Activated CD8-positive, alpha-beta T cell treated with anti-CD3 and anti-CD28 coated beads for 36 hours (primary cell): ENCODE measurements around the gene DTX3L. TPM values are rescaled to one million over a fixed set of nuclear protein-coding genes. Genes with fewer than 3 reads are reported as not detected.

Experiments
- ATAC-seq: fragments of 200-7000 bp; cut with Tn5 transposase; one replicate; pipeline ENCODE4 v1.10.0; 2021; ENCODE audit warnings: mild to moderate bottlenecking, moderate library complexity
- CTCF ChIA-PET: fragments of 350-600 bp; sonication (Branson Sonifier 250); formaldehyde crosslinking; loops from one replicate; lab custom pipeline; 2021; ENCODE audit warnings: antibody characterized with exemption; lab: Charles Lee
- POLR2A ChIA-PET: fragments of 350-600 bp; sonication (Branson Sonifier 250); formaldehyde crosslinking; loops from one replicate; lab custom pipeline; 2021; ENCODE audit warnings: antibody characterized with exemption; lab: Charles Lee
- DNase-seq: peaks from one replicate; pipeline ENCODE4 v3.0.0-alpha.2; 2020
- H3K27ac Mint-ChIP-seq: one replicate; pipeline ENCODE4 v1.8.0; 2021; ENCODE audit warnings: mild to moderate bottlenecking, mixed read lengths
- H3K27me3 Mint-ChIP-seq: one replicate; pipeline ENCODE4 v1.8.0; 2021; ENCODE audit warnings: mixed read lengths
- H3K36me3 Mint-ChIP-seq: one replicate; pipeline ENCODE4 v1.8.0; 2021; ENCODE audit warnings: low read depth, mixed read lengths
- H3K4me1 Mint-ChIP-seq: one replicate; pipeline ENCODE4 v1.8.0; 2021; ENCODE audit warnings: low read depth, mixed read lengths
- H3K4me3 Mint-ChIP-seq: one replicate; pipeline ENCODE4 v1.8.0; 2021; ENCODE audit warnings: mild to moderate bottlenecking, moderate library complexity, mixed read lengths
- H3K9me3 Mint-ChIP-seq: one replicate; pipeline ENCODE4 v1.8.0; 2021; ENCODE audit warnings: mixed read lengths
- intact Hi-C: fragments of 100-400 bp; cut with micrococcal nuclease; formaldehyde crosslinking; loops from one replicate; pipeline ENCODE4 v1.10.0; 2022
- total RNA-seq, 2 experiments: library from RNA; stranded (reverse); gene quantifications; one replicate each; pipeline ENCODE4 v1.2.3, GENCODE V29; 2021
- TF ChIP-seq, protein P1 (sequence below): fragments of 200-600 bp; IDR thresholded peaks from one replicate; pipeline ENCODE4 v1.8.0; 2022; ENCODE audit warnings: antibody characterized with exemption, mild to moderate bottlenecking

DTX3L gene
- total RNA-seq, 2 experiments from 2014 or later, result 22.1 to 25.9 TPM

DNA sequence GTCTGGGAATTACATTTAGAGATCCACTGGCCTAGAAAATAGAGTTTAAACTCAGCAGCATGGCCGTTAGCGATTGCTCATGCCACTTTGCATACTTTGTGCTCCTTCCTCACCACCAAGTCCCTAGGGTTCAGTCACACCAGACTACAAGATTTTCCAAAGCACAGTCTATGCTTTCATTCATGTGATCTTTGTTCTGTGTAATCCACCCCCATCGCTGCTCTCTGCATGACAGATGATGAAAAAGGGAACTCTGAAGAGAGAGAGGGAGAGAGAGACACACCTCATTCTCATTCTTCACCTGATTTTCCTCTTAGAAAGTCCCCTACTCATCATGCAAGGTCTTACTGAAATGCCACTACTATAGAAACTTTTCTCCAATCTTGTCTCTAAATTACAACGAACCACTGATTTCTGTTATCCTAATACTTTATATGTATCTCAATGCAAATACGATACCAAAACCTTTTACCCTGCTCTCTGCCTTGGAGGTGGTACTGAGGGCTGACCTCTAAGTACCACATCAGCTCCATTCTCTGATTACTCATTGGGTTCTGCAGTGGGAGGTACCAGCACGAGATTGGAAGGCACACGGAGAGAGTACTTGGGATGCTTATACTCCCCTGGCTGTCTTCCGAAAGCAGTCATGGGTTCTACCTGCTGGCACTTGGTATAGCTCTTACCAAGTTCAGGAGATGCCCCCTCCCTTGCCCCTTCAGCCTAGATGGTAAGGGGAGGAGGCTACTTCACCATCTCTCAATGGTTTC lies 12.2 kb downstream of the DTX3L start:
- ATAC-seq, result peak; percentile 76
- H3K27me3 Mint-ChIP-seq, result no peaks in the 10 kb centered on the region
- peaks cover 51% of the 10 kb centered on the region for H3K4me1 Mint-ChIP-seq
- TF ChIP-seq, protein P1, sequence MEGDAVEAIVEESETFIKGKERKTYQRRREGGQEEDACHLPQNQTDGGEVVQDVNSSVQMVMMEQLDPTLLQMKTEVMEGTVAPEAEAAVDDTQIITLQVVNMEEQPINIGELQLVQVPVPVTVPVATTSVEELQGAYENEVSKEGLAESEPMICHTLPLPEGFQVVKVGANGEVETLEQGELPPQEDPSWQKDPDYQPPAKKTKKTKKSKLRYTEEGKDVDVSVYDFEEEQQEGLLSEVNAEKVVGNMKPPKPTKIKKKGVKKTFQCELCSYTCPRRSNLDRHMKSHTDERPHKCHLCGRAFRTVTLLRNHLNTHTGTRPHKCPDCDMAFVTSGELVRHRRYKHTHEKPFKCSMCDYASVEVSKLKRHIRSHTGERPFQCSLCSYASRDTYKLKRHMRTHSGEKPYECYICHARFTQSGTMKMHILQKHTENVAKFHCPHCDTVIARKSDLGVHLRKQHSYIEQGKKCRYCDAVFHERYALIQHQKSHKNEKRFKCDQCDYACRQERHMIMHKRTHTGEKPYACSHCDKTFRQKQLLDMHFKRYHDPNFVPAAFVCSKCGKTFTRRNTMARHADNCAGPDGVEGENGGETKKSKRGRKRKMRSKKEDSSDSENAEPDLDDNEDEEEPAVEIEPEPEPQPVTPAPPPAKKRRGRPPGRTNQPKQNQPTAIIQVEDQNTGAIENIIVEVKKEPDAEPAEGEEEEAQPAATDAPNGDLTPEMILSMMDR, result no peak
- H3K27ac Mint-ChIP-seq, result peak overlapping the region; percentile 50
- peaks cover 27% of the 10 kb centered on the region for H3K36me3 Mint-ChIP-seq
- ChIA-PET POLR2A (interaction anchor here (1.1 to 4.5 kb wide), 3 partner anchors 9 to 14 kb away, joined by 3 to 33 read pairs (median 8); partner anchors contain the start of genes DTX3L and PARP9), CTCF (interaction anchor here (0.8 kb wide), 1 partner anchor 103 kb away, joined by 3 read pairs; no protein-coding TSS in a partner anchor)
- intact Hi-C loops, result loop anchor here (5.0 kb wide), 2 partner anchors 36 to 101 kb away; no protein-coding TSS in a partner anchor
- H3K9me3 Mint-ChIP-seq, result peaks cover 4% of the 10 kb centered on the region
- DNase-seq, result peak; percentile 61
- H3K4me3 Mint-ChIP-seq, result peak overlapping the region; percentile 0

DNA sequence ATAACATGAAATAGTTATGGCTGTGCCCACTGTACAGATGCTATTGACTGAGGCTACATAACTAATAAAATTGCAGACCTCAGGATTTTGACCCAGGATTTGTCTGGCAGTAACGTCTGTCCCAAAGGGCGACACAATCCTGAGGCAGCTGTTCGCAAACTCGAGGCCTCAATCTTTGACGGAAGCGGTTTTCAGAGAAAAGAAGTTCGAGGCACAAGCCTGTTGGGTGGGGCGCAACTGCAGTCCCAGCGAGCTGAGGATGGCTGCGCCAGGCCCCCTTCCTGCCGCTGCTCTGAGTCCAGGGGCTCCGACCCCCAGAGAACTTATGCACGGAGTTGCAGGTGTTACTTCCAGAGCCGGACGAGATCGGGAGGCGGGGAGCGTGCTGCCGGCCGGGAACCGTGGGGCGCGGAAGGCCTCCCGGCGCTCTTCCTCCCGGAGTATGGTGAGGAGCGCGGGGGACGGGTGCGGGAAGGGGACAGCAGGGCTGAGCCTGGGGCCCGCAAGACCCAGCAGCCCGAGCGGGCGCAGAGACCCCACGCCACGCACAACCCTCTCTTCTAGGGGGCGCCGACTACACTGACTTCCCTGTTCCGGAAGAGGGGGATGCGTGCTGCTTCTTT lies 13.4 kb downstream of the DTX3L start, which contains the start of gene PARP15:
TSS of gene PARP15 (plus strand) at position 242 of the 623 bp plus-strand sequence. CDS start at position 260, 18 bp downstream.
- Mint-ChIP-seq H3K36me3 (peaks cover 31% of the 10 kb centered on the region), H3K4me1 (peaks cover 48% of the 10 kb centered on the region)
- DNase-seq, result peak; percentile 66

DNA sequence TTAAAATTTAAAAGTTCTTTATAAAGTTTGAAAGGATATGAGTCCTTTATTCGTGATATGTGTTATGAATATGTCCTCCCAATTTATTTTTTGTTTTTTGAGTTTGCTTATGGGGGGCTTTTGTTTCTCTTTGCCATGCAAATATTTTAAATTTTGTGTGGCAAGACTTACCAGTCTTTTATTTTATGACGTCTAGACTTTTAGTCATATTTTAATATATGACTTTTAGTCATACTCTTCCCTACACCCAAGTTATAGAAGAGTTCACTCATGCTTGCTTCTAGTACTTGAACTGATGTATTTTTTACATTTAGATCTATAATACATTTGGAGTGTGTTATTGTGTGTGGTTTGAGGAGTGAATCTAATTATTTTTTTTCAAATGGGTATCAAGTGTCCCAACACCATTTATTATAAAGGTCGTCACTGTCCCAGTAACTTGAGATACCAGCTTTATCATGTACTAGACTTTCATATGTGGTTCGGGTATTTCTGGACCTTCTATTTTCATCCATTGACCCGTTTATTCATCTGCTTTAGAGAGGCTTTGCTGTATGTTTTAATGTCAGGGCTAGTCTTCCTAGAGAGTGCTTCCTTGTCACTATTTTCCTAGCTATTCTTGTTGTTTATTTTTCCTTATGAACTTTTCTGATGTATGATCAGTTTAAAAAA lies 14.1 kb downstream of the DTX3L start:
- no peak for DNase-seq
- Mint-ChIP-seq H3K27me3 (no peaks in the 10 kb centered on the region), H3K4me1 (peaks cover 42% of the 10 kb centered on the region), H3K36me3 (peaks cover 29% of the 10 kb centered on the region), H3K4me3 (peak overlapping the region; percentile 87), H3K9me3 (peaks cover 16% of the 10 kb centered on the region), H3K27ac (peak overlapping the region; percentile 99)
- intact Hi-C loops, result loop anchor here (5.0 kb wide), 2 partner anchors 34 to 99 kb away; no protein-coding TSS in a partner anchor
- ChIA-PET POLR2A (interaction anchor here (1.1 to 1.7 kb wide), 3 partner anchors 13 to 101 kb away, joined by 3 to 11 read pairs (median 3); partner anchors contain the start of genes DTX3L, KPNA1 and PARP9), CTCF (interaction anchor here (0.8 to 1.5 kb wide), 6 partner anchors 9 to 98 kb away, joined by 3 to 6 read pairs (median 4); no protein-coding TSS in a partner anchor)
- TF ChIP-seq, protein P1, result no peak
- ATAC-seq, result peak; percentile 10

More for the DNA sequence above, 13.4 kb downstream of the DTX3L start, which contains the start of gene PARP15:
- CTCF ChIA-PET, result no interaction called here
- peak within 1 kb of the TSS; percentile 87 for H3K4me3 Mint-ChIP-seq
- POLR2A ChIA-PET, result interaction anchor here (1.1 to 2.1 kb wide), 2 partner anchors 10 to 15 kb away, joined by 3 to 8 read pairs; no protein-coding TSS in a partner anchor
- peak within 1 kb of the TSS; percentile 99 for H3K27ac Mint-ChIP-seq
- H3K27me3 Mint-ChIP-seq, result no peaks in the 10 kb centered on the region
- intact Hi-C loops, result loop anchor here (5.0 kb wide), 2 partner anchors 35 to 100 kb away; no protein-coding TSS in a partner anchor
- ATAC-seq, result peak; percentile 41
- peaks cover 14% of the 10 kb centered on the region for H3K9me3 Mint-ChIP-seq
- TF ChIP-seq, protein P1, result no peak

DNA sequence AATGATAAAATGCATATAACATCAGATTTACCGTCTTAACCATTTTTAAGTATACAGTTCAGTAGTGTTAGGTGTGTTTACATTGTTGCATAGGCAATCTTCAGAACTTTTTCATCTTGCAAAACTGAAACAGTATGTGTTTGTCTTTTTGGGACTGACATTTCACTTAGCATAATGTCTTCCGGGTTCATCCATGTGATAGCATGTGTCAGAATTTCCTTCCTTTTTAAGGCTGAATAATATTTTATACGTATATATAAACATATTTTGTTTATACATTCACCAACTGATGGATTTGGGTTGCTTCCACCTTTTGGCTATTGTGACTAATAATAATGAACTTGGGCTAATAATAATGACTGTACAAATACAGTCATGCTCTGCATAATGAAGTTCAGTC lies 16.3 kb downstream of the DTX3L start:
- Mint-ChIP-seq H3K9me3 (peaks cover 26% of the 10 kb centered on the region), H3K27ac (no peak overlapping the region), H3K4me3 (no peak overlapping the region), H3K27me3 (no peaks in the 10 kb centered on the region), H3K4me1 (peaks cover 43% of the 10 kb centered on the region), H3K36me3 (peaks cover 44% of the 10 kb centered on the region)
- CTCF ChIA-PET, result no interaction called here
- TF ChIP-seq, protein P1, result no peak
- POLR2A ChIA-PET, result no interaction called here
- DNase-seq (no peak), ATAC-seq (no peak)
- intact Hi-C loops, result no loop called here
